ENCODE data around the gene SMARCA2.

SMARCA2 gene

GRCh38 chr9:2014696-2015580 is at the start of gene SMARCA2:
Gene SMARCA2, plus strand, starts transcription at chr9:2015347. Its CDS starts 13,676 bp downstream, at chr9:2029023.
- DNase-seq: peak; percentile 98

- DNase-seq: no peak
Observed at GRCh38 chr9:1966725-1967366, 48.3 kb upstream of the SMARCA2 start.

- DNase-seq: no peak
Observed at GRCh38 chr9:1969160-1969559, 46.0 kb upstream of the SMARCA2 start.

GRCh38 chr9:1969898-1970297 is 45.2 kb upstream of the SMARCA2 start:
- DNase-seq: no peak

- no peak for DNase-seq
Observed at GRCh38 chr9:1972672-1973071, 42.5 kb upstream of the SMARCA2 start.

GRCh38 chr9:1977026-1977425 is 38.1 kb upstream of the SMARCA2 start:
- no peak for DNase-seq

GRCh38 chr9:1978941-1979340 is 36.2 kb upstream of the SMARCA2 start:
- DNase-seq: no peak

- DNase-seq: no peak
Observed at GRCh38 chr9:1979741-1980367, 35.3 kb upstream of the SMARCA2 start.

GRCh38 chr9:1980387-1980786 is 34.8 kb upstream of the SMARCA2 start:
- DNase-seq: no peak

GRCh38 chr9:1982074-1982473 is 33.1 kb upstream of the SMARCA2 start:
- no peak for DNase-seq

GRCh38 chr9:1986341-1986740 is 28.8 kb upstream of the SMARCA2 start:
- no peak for DNase-seq

- DNase-seq: no peak
Observed at GRCh38 chr9:1989500-1989899, 25.6 kb upstream of the SMARCA2 start.

GRCh38 chr9:1994180-1994579 is 21.0 kb upstream of the SMARCA2 start:
- no peak for DNase-seq

GRCh38 chr9:1995084-1995483 is 20.1 kb upstream of the SMARCA2 start:
- no peak for DNase-seq

- no peak for DNase-seq
Observed at GRCh38 chr9:1996156-1996555, 19.0 kb upstream of the SMARCA2 start.

GRCh38 chr9:1997646-1998045 is 17.5 kb upstream of the SMARCA2 start:
- DNase-seq: no peak

- DNase-seq: no peak
Observed at GRCh38 chr9:1998111-1998510, 17.0 kb upstream of the SMARCA2 start.

GRCh38 chr9:2000314-2000713 is 14.8 kb upstream of the SMARCA2 start:
- DNase-seq: no peak

GRCh38 chr9:2008372-2008771 is 6.8 kb upstream of the SMARCA2 start:
- no peak for DNase-seq

GRCh38 chr9:2012347-2012746 is 2.8 kb upstream of the SMARCA2 start:
- DNase-seq: peak; percentile 16

GRCh38 chr9:2013743-2014475 is 1.2 kb upstream of the SMARCA2 start:
- no peak for DNase-seq

- DNase-seq: peak; percentile 58
Observed at GRCh38 chr9:2015581-2016407, 647 bp downstream of the SMARCA2 start.

All from stimulated activated CD4-positive, alpha-beta T cell treated with anti-CD3 and anti-CD28 coated beads, Interleukin-4, amount 100 ng/mL, for 1 hour (primary cell).